ENCODE measurements around the gene SLC19A1.
A peak's percentile ranks its signal among the peaks of the same experiment; 100 is the strongest.
"Not testable (repeated sequence)": the region's sequence is repeated elsewhere in the genome, so short reads cannot be mapped to it uniquely, and the experiment has no call there.

The SLC19A1 gene

GRCh38 chr21:45504516-45505415 lies 37.5 kb downstream of the SLC19A1 start:
- DNase-seq (ENCODE audit: low spot score), result no peak

GRCh38 chr21:45504021-45504515 lies 38.2 kb downstream of the SLC19A1 start:
- DNase-seq (ENCODE audit: low spot score), result no peak

GRCh38 chr21:45503226-45503625 lies 39.0 kb downstream of the SLC19A1 start:
- DNase-seq (ENCODE audit: low spot score), result not testable (repeated sequence)

GRCh38 chr21:45502600-45502999 lies 39.6 kb downstream of the SLC19A1 start:
- DNase-seq (ENCODE audit: low spot score), result no peak

GRCh38 chr21:45502006-45502345 lies 40.3 kb downstream of the SLC19A1 start:
- DNase-seq (ENCODE audit: low spot score), result no peak

GRCh38 chr21:45501081-45502005 lies 40.9 kb downstream of the SLC19A1 start:
- DNase-seq (ENCODE audit: low spot score), result peak; percentile 38

GRCh38 chr21:45499970-45500577 lies 42.2 kb downstream of the SLC19A1 start:
- no peak for DNase-seq (ENCODE audit: low spot score)

- DNase-seq (ENCODE audit: low spot score), result no peak
These were observed 43.0 kb downstream of the SLC19A1 start for GRCh38 chr21:45499201-45499750.

GRCh38 chr21:45498646-45499000 lies 43.6 kb downstream of the SLC19A1 start:
- DNase-seq (ENCODE audit: low spot score), result no peak

- no peak for DNase-seq (ENCODE audit: low spot score)
These were observed 44.2 kb downstream of the SLC19A1 start for GRCh38 chr21:45497846-45498645.

GRCh38 chr21:45496968-45497845 lies 45.0 kb downstream of the SLC19A1 start:
- no peak for DNase-seq (ENCODE audit: low spot score)

GRCh38 chr21:45496151-45496967 lies 45.9 kb downstream of the SLC19A1 start:
- DNase-seq (ENCODE audit: low spot score), result no peak

GRCh38 chr21:45494851-45495680 lies 47.2 kb downstream of the SLC19A1 start:
- DNase-seq (ENCODE audit: low spot score), result no peak

- DNase-seq (ENCODE audit: low spot score), result no peak
These were observed 47.9 kb downstream of the SLC19A1 start for GRCh38 chr21:45494135-45494850.

- no peak for DNase-seq (ENCODE audit: low spot score)
These were observed 48.7 kb downstream of the SLC19A1 start for GRCh38 chr21:45493401-45494001.

GRCh38 chr21:45492765-45493164 lies 49.5 kb downstream of the SLC19A1 start:
- no peak for DNase-seq (ENCODE audit: low spot score)

- DNase-seq (ENCODE audit: low spot score), result no peak
These were observed 50.6 kb downstream of the SLC19A1 start for GRCh38 chr21:45491623-45492022.
